T-helper 2 cell treated with Interferon-gamma antibody and Interleukin-4, amounts not matched to agents 100 ng/mL and 5 ng/mL, for 36 hours (primary cell): ENCODE results near the gene OTOG. TPM values are rescaled to one million over a fixed set of nuclear protein-coding genes. Genes with fewer than 3 reads are reported as not detected.

ENCODE experiments used
- intact Hi-C: fragments of 100-400 bp; cut with micrococcal nuclease; formaldehyde crosslinking; loops from one replicate; pipeline ENCODE4 v1.15.1; 2023
- total RNA-seq: library from RNA; stranded (reverse); gene quantifications from 2 replicates; pipeline ENCODE4 v1.2.3, GENCODE V29; 2022

Gene OTOG
- total RNA-seq, 1 donor from 2014 or later, result not detected

- intact Hi-C loops, result no loop called here
Measured at GRCh38 chr11:17687946-17688670, 141.0 kb downstream of the OTOG start.

- intact Hi-C loops, result no loop called here
Measured at GRCh38 chr11:17691550-17691949, 144.5 kb downstream of the OTOG start.

- intact Hi-C loops, result no loop called here
Measured at GRCh38 chr11:17691976-17692375, 144.9 kb downstream of the OTOG start.

GRCh38 chr11:17692931-17693330, 145.9 kb downstream of the OTOG start:
- intact Hi-C loops, result no loop called here

- intact Hi-C loops, result no loop called here
Measured at GRCh38 chr11:17693531-17693930, 146.5 kb downstream of the OTOG start.

- intact Hi-C loops, result no loop called here
Measured at GRCh38 chr11:17694494-17695110, 147.5 kb downstream of the OTOG start.

- intact Hi-C loops, result no loop called here
Measured at GRCh38 chr11:17695454-17696441, 148.7 kb downstream of the OTOG start.

- intact Hi-C loops, result no loop called here
Measured at GRCh38 chr11:17696741-17697140, 149.7 kb downstream of the OTOG start.

Other genes with a start within 250 kb of the OTOG start
- 0.82 and 1.0 TPM in 2 replicates for gene NCR3LG1, start 195.5 kb upstream of the OTOG start, total RNA-seq
- gene KCNJ11, start 158.6 kb upstream of the OTOG start, total RNA-seq, result 1.5 and 2.0 TPM in 2 replicates
- 0.50 and 1.3 TPM in 2 replicates for gene ABCC8, start 70.4 kb upstream of the OTOG start, total RNA-seq
- gene USH1C, start 2.8 kb upstream of the OTOG start, total RNA-seq, result not detected in 2 replicates
- gene MYOD1, start 172.3 kb downstream of the OTOG start, total RNA-seq, result not detected in 2 replicates
- gene KCNC1, start 187.5 kb downstream of the OTOG start, total RNA-seq, result not detected in 2 replicates